GM23338 (cell line): ENCODE measurements around the gene TP53I3. TPM values are rescaled to one million over a fixed set of nuclear protein-coding genes. Genes with fewer than 3 reads are reported as not detected.

Experiments
- ATAC-seq: fragments of 200-7000 bp; cut with Tn5 transposase; 3 replicates; pipeline ENCODE4 v1.9.1; 2020
- DNase-seq: peaks from one replicate; pipeline ENCODE4 v3.0.0-alpha.2; 2015; ENCODE audit warnings: low spot score
- H2AFZ ChIP-seq: fragments of 200-600 bp; sonication (generic); 2 replicates; pipeline ENCODE4 v1.8.0; 2016; ENCODE audit warnings: antibody characterized with exemption, mild to moderate bottlenecking, moderate library complexity
- H3F3A ChIP-seq: fragments of 200-600 bp; sonication (generic); replicated peaks from 2 replicates; pipeline ENCODE4 v1.8.0; 2017; ENCODE audit warnings: antibody characterized with exemption, mixed run types, low read depth
- H3K27ac ChIP-seq: fragments of 200-600 bp; sonication (generic); 2 replicates; pipeline ENCODE4 v1.6.1; 2016; ENCODE audit warnings: low read depth
- H3K27me3 ChIP-seq: fragments of 200-600 bp; sonication (generic); 2 replicates; pipeline ENCODE4 v1.8.0; 2016; ENCODE audit warnings: mild to moderate bottlenecking, mixed run types, moderate library complexity; ENCODE audit not compliant: insufficient read depth
- H3K36me3 ChIP-seq: fragments of 200-600 bp; sonication (generic); 2 replicates; pipeline ENCODE4 v1.8.0; 2016; ENCODE audit warnings: mild to moderate bottlenecking; ENCODE audit not compliant: insufficient read depth
- H3K4me1 ChIP-seq: fragments of 200-600 bp; sonication (generic); 2 replicates; pipeline ENCODE4 v1.8.0; 2016; ENCODE audit warnings: mild to moderate bottlenecking, moderate library complexity; ENCODE audit not compliant: insufficient read depth
- H3K4me2 ChIP-seq: fragments of 200-600 bp; sonication (generic); 2 replicates; pipeline ENCODE4 v1.7.1; 2017; ENCODE audit warnings: mixed run types
- H3K4me3 ChIP-seq: fragments of 200-600 bp; sonication (generic); 2 replicates; pipeline ENCODE4 v1.6.1; 2016; ENCODE audit warnings: mixed run types
- H3K79me2 ChIP-seq: fragments of 200-600 bp; sonication (generic); replicated peaks from 2 replicates; pipeline ENCODE4 v1.8.0; 2017; ENCODE audit warnings: mild to moderate bottlenecking; ENCODE audit not compliant: insufficient read depth
- H3K9me2 ChIP-seq: fragments of 200-600 bp; sonication (generic); 2 replicates; pipeline ENCODE4 v1.8.0; 2017; ENCODE audit not compliant: insufficient read depth
- H4K20me1 ChIP-seq: fragments of 200-600 bp; sonication (generic); replicated peaks from 2 replicates; pipeline ENCODE4 v1.8.0; 2017; ENCODE audit warnings: mild to moderate bottlenecking; ENCODE audit not compliant: insufficient read depth
- H3K27ac Mint-ChIP-seq: 2 replicates; pipeline ENCODE4 v1.8.0; 2020; ENCODE audit warnings: inconsistent platforms, mild to moderate bottlenecking, moderate library complexity, mixed read lengths
- H3K27me3 Mint-ChIP-seq: 3 replicates; pipeline ENCODE4 v1.8.0; 2022; ENCODE audit warnings: low read depth, mild to moderate bottlenecking, moderate library complexity, mixed read lengths, inconsistent platforms; ENCODE audit not compliant: insufficient read depth, poor library complexity
- H3K36me3 Mint-ChIP-seq: 3 replicates; pipeline ENCODE4 v1.8.0; 2021; ENCODE audit warnings: low read depth, mild to moderate bottlenecking, inconsistent platforms, moderate library complexity, mixed read lengths
- H3K4me1 Mint-ChIP-seq: 3 replicates; pipeline ENCODE4 v1.8.0; 2020; ENCODE audit warnings: mild to moderate bottlenecking, inconsistent platforms, mixed read lengths
- H3K4me3 Mint-ChIP-seq: 3 replicates; pipeline ENCODE4 v1.8.0; 2021; ENCODE audit warnings: moderate library complexity, mild to moderate bottlenecking, inconsistent platforms, mixed read lengths
- H3K9me3 Mint-ChIP-seq: 3 replicates; pipeline ENCODE4 v1.8.0; 2020; ENCODE audit warnings: moderate library complexity, mild to moderate bottlenecking, inconsistent platforms, mixed read lengths
- CREB1 ChIP-seq: fragments of 250-450 bp; sonication (Bioruptor Pico); IDR thresholded peaks from 2 replicates; pipeline ENCODE4 v1.5.0; 2020; ENCODE audit warnings: low read depth, mild to moderate bottlenecking, moderate library complexity
- CTCF ChIP-seq, 2 experiments: fragments of 200-600 bp in 1 of 2; sonication (generic) in 1 of 2; conservative IDR thresholded peaks; 2 replicates each; pipeline versions ENCODE4 v1.5.1 to v1.6.1; 2016 to 2017; ENCODE audit warnings: antibody characterized with exemption in 2 of 2, low read depth in 2 of 2, mild to moderate bottlenecking in 2 of 2, moderate library complexity in 1 of 2
- ETS1 ChIP-seq: IDR thresholded peaks from 2 replicates; pipeline ENCODE4 v1.6.1; 2016; ENCODE audit warnings: antibody characterized with exemption
- EZH2 ChIP-seq: fragments of 200-600 bp; sonication (generic); IDR thresholded peaks from one replicate; pipeline ENCODE4 v1.8.0; 2017; ENCODE audit warnings: antibody characterized with exemption, mild to moderate bottlenecking, low read depth; ENCODE audit not compliant: unreplicated experiment
- EZH2phosphoT487 ChIP-seq: fragments of 200-600 bp; sonication (generic); IDR thresholded peaks from one replicate; pipeline ENCODE4 v1.8.1; 2018; ENCODE audit warnings: antibody characterized with exemption; ENCODE audit not compliant: unreplicated experiment
- NANOG ChIP-seq: IDR thresholded peaks from 2 replicates; pipeline ENCODE4 v1.6.1; 2016; ENCODE audit warnings: antibody characterized with exemption, borderline replicate concordance
- POLR2AphosphoS5 ChIP-seq: IDR thresholded peaks from 2 replicates; pipeline ENCODE4 v1.6.1; 2016; ENCODE audit warnings: antibody characterized with exemption, low read depth
- REST ChIP-seq: IDR thresholded peaks from one replicate; pipeline ENCODE4 v1.6.1; 2018; ENCODE audit warnings: antibody characterized with exemption; ENCODE audit not compliant: unreplicated experiment
- STAT1 ChIP-seq: IDR thresholded peaks from one replicate; pipeline ENCODE4 v1.6.1; 2016; ENCODE audit warnings: antibody characterized with exemption; ENCODE audit not compliant: unreplicated experiment
- ZNF114 ChIP-seq: fragments of 250-450 bp; sonication (Bioruptor Pico); IDR thresholded peaks from 2 replicates; pipeline ENCODE4 v1.5.0; 2020; ENCODE audit warnings: mild to moderate bottlenecking, moderate library complexity
- ZNF331 ChIP-seq: fragments of 250-450 bp; sonication (Bioruptor Pico); IDR thresholded peaks from 2 replicates; pipeline ENCODE4 v1.5.0; 2020; ENCODE audit warnings: low read depth, mild to moderate bottlenecking, moderate library complexity
- ZNF462 ChIP-seq: fragments of 250-450 bp; sonication (Bioruptor Pico); IDR thresholded peaks from 2 replicates; pipeline ENCODE4 v1.5.0; 2020; ENCODE audit warnings: mild to moderate bottlenecking, moderate library complexity
- polyA plus RNA-seq: library from polyadenylated mRNA; unstranded; fragments of >200 nt; fragmentation: Nextera tagmentation; extraction: Ambion mirVana; gene quantifications from 2 replicates; pipeline ENCODE4 v1.2.1, GENCODE V29; 2016
- total RNA-seq: library from RNA; depleted of rRNA; stranded (reverse); fragments of >200 nt; shearing (Covaris generic); gene quantifications from 2 replicates; pipeline ENCODE4 v1.2.3, GENCODE V29; 2014

TP53I3 gene
- total and polyA plus RNA-seq, 2 experiments from 2014 or later: 27.8 to 36.5 TPM

- no peak for TF ChIP-seq ETS1
Observed at GRCh38 chr2:24075259-24075658, 9.4 kb downstream of the TP53I3 start (continued).

- peaks cover 31% of the 10 kb centered on the region for H3K36me3 Mint-ChIP-seq
- TF ChIP-seq NANOG (no peak), STAT1 (no peak), CREB1 (CRISPR knock-in tag) (no peak), EZH2phosphoT487 (no peak), ZNF462 (CRISPR knock-in tag) (no peak), ETS1 (no peak), POLR2AphosphoS5 (no peak), EZH2 (no peak), ZNF114 (CRISPR knock-in tag) (no peak), CTCF (conservative IDR thresholded peaks at IDR 0.05; ENCODE audit: low read depth in 2 of 2) (no peak), REST (no peak), ZNF331 (CRISPR knock-in tag) (no peak)
Observed at GRCh38 chr2:24073816-24074215, 10.8 kb downstream of the TP53I3 start.

More at GRCh38 chr2:24073816-24074215, 10.8 kb downstream of the TP53I3 start:
- Histone ChIP-seq H4K20me1 (peaks cover 3% of the 10 kb centered on the region; the same call in 1 of the 2 replicates), H3K36me3 (peaks cover 17% of the 10 kb centered on the region), H3K79me2 (peaks cover 55% of the 10 kb centered on the region), H3K4me1 (peaks cover 28% of the 10 kb centered on the region), H3K27ac (no peak overlapping the region), H3K4me2 (no peak overlapping the region), H3K27me3 (no peaks in the 10 kb centered on the region), H2AFZ (no peak overlapping the region), H3F3A (peaks cover 26% of the 10 kb centered on the region), H3K9me2 (no peaks in the 10 kb centered on the region), H3K4me3 (no peak overlapping the region)
- H3K9me3 Mint-ChIP-seq: no peaks in the 10 kb centered on the region
- peak overlapping the region; percentile 19; the same call in 1 of the 3 replicates for H3K4me3 Mint-ChIP-seq
- H3K4me1 Mint-ChIP-seq: peaks cover 18% of the 10 kb centered on the region
- DNase-seq (no peak), ATAC-seq (no peak)
- no peak overlapping the region for H3K27ac Mint-ChIP-seq
- peaks cover 3% of the 10 kb centered on the region for H3K27me3 Mint-ChIP-seq
